Osteoblast (primary cell): ENCODE results near the gene RIMBP2. TPM values are rescaled to one million over a fixed set of nuclear protein-coding genes. Genes with fewer than 3 reads are reported as not detected.

Experiments
- DNase-seq: peaks from one replicate; pipeline ENCODE4 v3.0.0; 2011; ENCODE audit warnings: low spot score, mixed read lengths; ENCODE audit not compliant: insufficient read length; ENCODE audit errors: missing footprints
- H2AFZ ChIP-seq: 2 replicates; pipeline ENCODE4 v1.6.0; 2011; ENCODE audit warnings: mild to moderate bottlenecking, low read length
- H3K27ac ChIP-seq: 2 replicates; pipeline ENCODE4 v1.5.1; 2011; ENCODE audit warnings: mild to moderate bottlenecking, low read depth, low read length, moderate library complexity
- H3K27me3 ChIP-seq: 2 replicates; pipeline ENCODE4 v1.6.0; 2012; ENCODE audit warnings: mild to moderate bottlenecking, control low read depth, inconsistent platforms, low read length, moderate library complexity; ENCODE audit not compliant: insufficient read depth
- H3K36me3 ChIP-seq: 2 replicates; pipeline ENCODE4 v1.5.1; 2011; ENCODE audit warnings: mild to moderate bottlenecking, low read length, control low read depth, moderate library complexity; ENCODE audit not compliant: insufficient read depth
- H3K4me1 ChIP-seq: 2 replicates; pipeline ENCODE4 v1.5.1; 2011; ENCODE audit warnings: mild to moderate bottlenecking, low read length, control low read depth, moderate library complexity; ENCODE audit not compliant: insufficient read depth
- H3K4me2 ChIP-seq: 2 replicates; pipeline ENCODE4 v1.6.0; 2011; ENCODE audit warnings: mild to moderate bottlenecking, low read length; ENCODE audit not compliant: insufficient read depth
- H3K4me3 ChIP-seq: fragments of 200-600 bp; sonication (generic); 3 replicates; pipeline ENCODE4 v1.5.1; 2012; ENCODE audit warnings: mild to moderate bottlenecking, low read length, inconsistent platforms; ENCODE audit not compliant: insufficient read depth
- H3K79me2 ChIP-seq: 2 replicates; pipeline ENCODE4 v1.6.0; 2012; ENCODE audit warnings: mild to moderate bottlenecking, low read length, control low read depth, inconsistent platforms; ENCODE audit not compliant: insufficient read depth
- H3K9me3 ChIP-seq: 2 replicates; pipeline ENCODE4 v1.5.1; 2011; ENCODE audit warnings: low read depth, low read length, control low read depth
- H4K20me1 ChIP-seq: 2 replicates; pipeline ENCODE4 v1.6.0; 2012; ENCODE audit warnings: mild to moderate bottlenecking, low read length, control low read depth; ENCODE audit not compliant: insufficient read depth
- total RNA-seq: library from RNA; depleted of rRNA; stranded (reverse); fragments of >200 nt; gene quantifications from 2 replicates; pipeline ENCODE4 v1.2.3, GENCODE V29; 2012
- TF ChIP-seq, protein P1 (sequence below): IDR thresholded peaks from 2 replicates; pipeline ENCODE4 v1.5.1; 2011; ENCODE audit warnings: mild to moderate bottlenecking, low read depth, low read length, moderate library complexity; ENCODE audit errors: extremely low read depth

The RIMBP2 gene
- total RNA-seq, 1 donor: not detected

DNA sequence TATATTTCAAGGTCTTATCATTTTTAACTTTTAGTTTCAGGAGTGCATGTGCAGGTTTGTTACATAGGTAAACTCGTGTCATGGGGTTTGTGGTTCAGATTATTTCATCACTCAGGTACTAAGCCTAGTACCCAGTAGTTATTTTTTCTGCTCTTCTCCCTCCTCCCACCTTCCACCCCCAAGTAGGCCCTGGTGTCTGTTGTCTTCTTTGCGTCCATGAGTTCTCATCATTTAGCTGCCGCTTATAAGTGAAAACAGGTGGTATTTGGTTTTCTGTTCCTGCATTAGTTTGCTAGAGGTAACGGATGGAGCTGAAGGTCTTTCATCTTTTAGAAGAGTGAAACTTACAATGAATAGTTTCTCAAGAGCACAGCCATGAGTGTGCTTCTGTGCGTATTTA, 354.0 kb downstream of the RIMBP2 start:
- no peak overlapping the region for H3K27ac ChIP-seq
- H3K4me2 ChIP-seq: no peak overlapping the region
- H2AFZ ChIP-seq: no peak overlapping the region
- no peaks in the 10 kb centered on the region for H3K36me3 ChIP-seq
- H3K4me1 ChIP-seq: no peaks in the 10 kb centered on the region
- no peaks in the 10 kb centered on the region for H3K27me3 ChIP-seq
- no peaks in the 10 kb centered on the region for H3K79me2 ChIP-seq
- no peak for DNase-seq
- no peaks in the 10 kb centered on the region for H4K20me1 ChIP-seq
- no peak overlapping the region for H3K4me3 ChIP-seq
- TF ChIP-seq, protein P1, sequence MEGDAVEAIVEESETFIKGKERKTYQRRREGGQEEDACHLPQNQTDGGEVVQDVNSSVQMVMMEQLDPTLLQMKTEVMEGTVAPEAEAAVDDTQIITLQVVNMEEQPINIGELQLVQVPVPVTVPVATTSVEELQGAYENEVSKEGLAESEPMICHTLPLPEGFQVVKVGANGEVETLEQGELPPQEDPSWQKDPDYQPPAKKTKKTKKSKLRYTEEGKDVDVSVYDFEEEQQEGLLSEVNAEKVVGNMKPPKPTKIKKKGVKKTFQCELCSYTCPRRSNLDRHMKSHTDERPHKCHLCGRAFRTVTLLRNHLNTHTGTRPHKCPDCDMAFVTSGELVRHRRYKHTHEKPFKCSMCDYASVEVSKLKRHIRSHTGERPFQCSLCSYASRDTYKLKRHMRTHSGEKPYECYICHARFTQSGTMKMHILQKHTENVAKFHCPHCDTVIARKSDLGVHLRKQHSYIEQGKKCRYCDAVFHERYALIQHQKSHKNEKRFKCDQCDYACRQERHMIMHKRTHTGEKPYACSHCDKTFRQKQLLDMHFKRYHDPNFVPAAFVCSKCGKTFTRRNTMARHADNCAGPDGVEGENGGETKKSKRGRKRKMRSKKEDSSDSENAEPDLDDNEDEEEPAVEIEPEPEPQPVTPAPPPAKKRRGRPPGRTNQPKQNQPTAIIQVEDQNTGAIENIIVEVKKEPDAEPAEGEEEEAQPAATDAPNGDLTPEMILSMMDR: no peak
- H3K9me3 ChIP-seq: peaks cover 5% of the 10 kb centered on the region

DNA sequence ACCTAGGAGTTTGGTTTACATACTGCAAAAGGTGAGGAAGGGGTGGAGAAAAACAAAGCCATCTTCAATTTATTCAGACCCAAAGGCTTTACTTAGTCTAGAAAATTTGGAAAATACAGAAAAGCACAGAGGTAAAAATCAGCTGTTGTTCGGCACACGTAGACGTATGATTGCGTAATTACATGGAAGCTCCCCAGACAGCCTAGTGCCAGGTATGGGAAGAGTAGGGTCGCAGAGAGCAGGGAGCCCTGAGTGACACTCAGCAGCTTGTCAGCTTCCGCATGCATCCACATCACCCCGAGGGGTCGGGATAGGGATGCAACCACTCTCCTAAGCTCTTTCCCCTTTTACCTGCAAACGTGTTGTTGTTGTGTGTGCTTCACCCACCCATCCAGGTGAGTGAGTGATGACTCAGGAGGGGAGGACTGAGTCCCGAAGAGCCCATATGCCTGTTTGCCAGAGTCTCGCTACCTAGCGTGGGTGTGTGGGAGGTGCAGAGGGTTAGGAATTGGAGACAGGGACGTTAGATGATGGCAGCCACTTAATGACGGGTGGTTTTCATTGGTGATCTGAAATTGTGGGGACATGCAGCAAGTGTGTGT, 358.3 kb downstream of the RIMBP2 start:
- H2AFZ ChIP-seq: no peak overlapping the region
- no peak overlapping the region for H3K27ac ChIP-seq
- H4K20me1 ChIP-seq: no peaks in the 10 kb centered on the region
- H3K9me3 ChIP-seq: peaks cover 3% of the 10 kb centered on the region
- DNase-seq: no peak
- TF ChIP-seq, protein P1: no peak
- H3K79me2 ChIP-seq: no peaks in the 10 kb centered on the region
- H3K4me3 ChIP-seq: no peak overlapping the region
- H3K4me2 ChIP-seq: no peak overlapping the region
- H3K4me1 ChIP-seq: no peaks in the 10 kb centered on the region
- H3K36me3 ChIP-seq: no peaks in the 10 kb centered on the region
- no peaks in the 10 kb centered on the region for H3K27me3 ChIP-seq

DNA sequence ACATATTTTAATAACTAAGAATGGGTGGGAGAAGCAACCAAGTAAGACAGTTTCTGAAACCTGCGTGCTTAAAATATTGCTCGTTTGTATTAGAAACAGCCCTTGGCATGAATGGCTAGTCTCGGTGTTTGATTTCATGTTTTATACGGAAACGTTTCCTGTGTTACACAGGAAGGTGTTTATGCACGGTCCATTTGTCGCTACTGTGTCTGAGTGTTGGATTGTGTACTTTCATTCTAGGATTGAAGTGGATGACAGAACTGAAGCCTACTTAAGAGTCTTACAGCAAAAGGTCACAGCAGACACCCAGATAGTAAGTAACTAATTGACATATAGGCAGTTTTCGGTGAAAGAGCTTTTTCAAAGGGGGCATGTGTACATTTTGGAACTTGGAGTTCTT, 358.9 kb downstream of the RIMBP2 start:
- H4K20me1 ChIP-seq: no peaks in the 10 kb centered on the region
- peaks cover 3% of the 10 kb centered on the region for H3K9me3 ChIP-seq
- H3K4me2 ChIP-seq: no peak overlapping the region
- H3K4me1 ChIP-seq: no peaks in the 10 kb centered on the region
- TF ChIP-seq, protein P1: no peak
- H2AFZ ChIP-seq: no peak overlapping the region
- no peak overlapping the region for H3K4me3 ChIP-seq
- no peaks in the 10 kb centered on the region for H3K36me3 ChIP-seq
- no peaks in the 10 kb centered on the region for H3K27me3 ChIP-seq
- no peak overlapping the region for H3K27ac ChIP-seq
- no peaks in the 10 kb centered on the region for H3K79me2 ChIP-seq
- DNase-seq: no peak

DNA sequence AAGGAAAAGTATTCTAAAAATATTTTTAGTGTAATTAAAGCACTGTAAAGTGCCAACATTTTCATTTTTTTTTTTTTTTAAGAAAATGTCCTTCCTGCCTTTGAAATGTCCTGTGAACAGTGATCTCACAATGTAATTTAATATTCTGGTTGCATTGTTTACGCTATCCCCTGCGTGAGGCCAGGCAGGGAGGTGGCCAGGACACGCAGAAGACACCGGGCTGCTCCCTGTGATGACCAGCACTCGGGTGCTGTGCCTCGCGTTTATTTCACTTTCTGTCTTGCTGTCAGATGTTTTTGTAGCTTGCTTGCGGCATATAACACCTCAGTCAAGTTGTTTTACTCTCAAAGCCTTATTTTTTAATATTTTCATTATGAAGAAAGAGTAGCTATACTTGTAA, 359.9 kb downstream of the RIMBP2 start:
- H3K79me2 ChIP-seq: no peaks in the 10 kb centered on the region
- H3K4me1 ChIP-seq: no peaks in the 10 kb centered on the region
- no peaks in the 10 kb centered on the region for H3K36me3 ChIP-seq
- peaks cover 3% of the 10 kb centered on the region for H3K9me3 ChIP-seq
- TF ChIP-seq, protein P1: no peak
- DNase-seq: no peak
- H4K20me1 ChIP-seq: no peaks in the 10 kb centered on the region
- H3K27me3 ChIP-seq: no peaks in the 10 kb centered on the region
- H2AFZ ChIP-seq: no peak overlapping the region
- no peak overlapping the region for H3K4me2 ChIP-seq
- H3K4me3 ChIP-seq: no peak overlapping the region
- H3K27ac ChIP-seq: no peak overlapping the region
